Panc1 (cell line): ENCODE data around the gene ATXN7L1. TPM values are rescaled to one million over a fixed set of nuclear protein-coding genes. Genes with fewer than 3 reads are reported as not detected.

Source experiments
- total RNA-seq: library from RNA; stranded (reverse); gene quantifications from one replicate; pipeline ENCODE4 v1.2.1, GENCODE V29; 2021; ENCODE audit not compliant: unreplicated experiment

The ATXN7L1 gene
- total RNA-seq, 1 experiment from 2014 or later, result 10.8 TPM

Other genes starting within 250 kb of the ATXN7L1 start
- 6.5 TPM for gene CDHR3, start 86.7 kb upstream of the ATXN7L1 start, total RNA-seq
- 98.3 TPM for gene SYPL1, start 235.7 kb upstream of the ATXN7L1 start, total RNA-seq